ENCODE data around the gene HIPK3.
A peak's percentile ranks its signal among the peaks of the same experiment; 100 is the strongest.
"Not testable (repeated sequence)": the region's sequence is repeated elsewhere in the genome, so short reads cannot be mapped to it uniquely, and the experiment has no call there.

The HIPK3 gene

DNA sequence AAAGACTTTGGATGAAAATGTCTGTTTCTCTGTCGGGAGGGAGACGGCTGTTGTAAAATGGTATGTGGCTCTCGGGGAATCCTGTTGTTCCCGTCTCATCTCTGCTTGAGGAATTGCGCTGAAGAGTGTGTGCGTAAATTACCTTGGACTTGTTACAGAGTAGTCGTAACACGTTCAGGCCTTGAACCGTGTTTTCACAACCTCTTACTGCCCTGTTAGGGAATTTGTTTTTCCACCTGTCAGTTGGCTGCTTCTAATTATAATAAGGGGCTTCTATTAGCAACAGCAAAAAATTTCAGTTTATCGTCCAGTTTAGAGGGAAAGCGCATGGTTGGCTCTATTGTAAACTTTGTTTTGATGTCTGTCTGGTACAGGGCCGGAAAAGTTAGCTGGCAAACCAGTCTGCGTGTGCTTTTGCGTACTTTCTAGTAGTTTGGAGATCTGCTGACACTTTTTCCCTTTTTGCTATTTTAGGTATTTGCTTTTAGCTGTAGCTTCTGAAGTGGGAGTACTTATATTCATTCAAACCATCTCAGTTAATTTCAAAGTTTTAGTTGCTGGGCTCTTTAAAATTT is 1.5 kb downstream of the HIPK3 start:
- DNase-seq = peak in 1 of 51 donors; percentile 75

DNA sequence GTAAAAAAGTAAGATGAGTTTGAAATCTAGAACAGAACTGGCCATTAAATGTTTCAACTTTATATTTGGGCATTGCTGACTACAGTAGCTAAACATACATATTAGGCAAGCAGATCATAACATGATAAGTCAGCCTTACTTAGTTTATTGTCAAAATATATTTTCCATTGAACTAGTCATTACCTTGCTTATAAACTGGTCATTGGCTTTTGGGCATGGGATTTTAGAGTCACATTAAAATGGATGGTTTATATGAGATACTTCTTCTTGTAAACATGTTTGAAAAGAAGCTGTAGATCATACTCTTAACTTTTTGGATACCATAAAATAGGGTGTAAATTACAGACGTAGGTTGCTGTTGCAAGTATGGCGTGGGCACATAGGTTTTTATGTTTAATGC is 2.7 kb downstream of the HIPK3 start:
- DNase-seq = no peak

- DNase-seq = not testable (repeated sequence)
These were observed 4.2 kb downstream of the HIPK3 start for GRCh38 chr11:33261350-33261749.

DNA sequence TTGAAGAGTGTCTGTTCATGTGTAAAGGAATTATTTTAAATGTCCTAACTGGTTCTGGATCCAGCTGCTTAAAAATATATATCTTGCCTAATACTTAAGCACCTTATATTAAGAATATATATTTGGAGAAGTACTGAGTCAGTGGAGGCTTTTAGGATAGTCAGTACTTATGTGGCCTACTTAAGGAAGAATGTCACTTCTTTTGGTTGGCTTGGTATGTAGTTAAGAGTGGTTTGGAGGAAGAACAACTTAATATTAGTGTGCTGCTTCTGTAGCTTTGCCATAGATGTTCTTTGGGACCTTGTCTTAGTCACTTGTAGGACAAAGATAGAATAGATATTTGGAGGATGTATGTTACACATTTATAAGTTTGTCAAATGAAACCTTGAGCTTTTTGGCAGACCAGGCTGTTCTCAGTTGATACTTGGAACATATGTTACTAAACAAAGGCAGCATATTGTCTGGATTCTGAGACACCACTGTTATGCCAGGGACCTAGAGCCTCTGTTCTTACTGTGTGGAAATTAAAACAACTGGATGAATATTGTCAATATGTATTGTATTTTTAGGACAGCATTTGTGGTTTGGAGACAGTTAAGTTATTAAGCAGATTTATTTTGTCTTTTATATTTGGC is 4.9 kb downstream of the HIPK3 start:
- DNase-seq = no peak

DNA sequence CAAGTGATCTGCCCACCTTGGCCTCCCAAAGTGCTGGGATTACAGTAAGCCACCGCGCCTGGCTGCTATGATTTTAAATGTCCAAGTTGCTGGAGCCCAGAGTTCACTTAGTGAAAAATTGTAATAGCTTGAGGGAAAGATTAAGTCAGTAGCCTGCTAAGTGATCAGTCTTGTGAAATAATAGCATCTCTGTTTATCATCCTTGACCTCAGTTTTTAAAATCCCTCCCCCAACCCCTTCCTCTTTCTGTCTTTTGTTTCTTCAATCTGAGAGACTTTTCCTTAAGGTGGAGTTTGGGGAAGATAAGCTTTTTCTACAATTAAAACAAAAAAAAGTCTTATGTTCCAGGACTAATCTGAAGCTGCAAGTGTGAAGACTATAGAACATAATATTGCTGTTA is 6.4 kb downstream of the HIPK3 start:
- DNase-seq = no peak

- no peak for DNase-seq
These were observed 7.7 kb downstream of the HIPK3 start for GRCh38 chr11:33264926-33265325.

DNA sequence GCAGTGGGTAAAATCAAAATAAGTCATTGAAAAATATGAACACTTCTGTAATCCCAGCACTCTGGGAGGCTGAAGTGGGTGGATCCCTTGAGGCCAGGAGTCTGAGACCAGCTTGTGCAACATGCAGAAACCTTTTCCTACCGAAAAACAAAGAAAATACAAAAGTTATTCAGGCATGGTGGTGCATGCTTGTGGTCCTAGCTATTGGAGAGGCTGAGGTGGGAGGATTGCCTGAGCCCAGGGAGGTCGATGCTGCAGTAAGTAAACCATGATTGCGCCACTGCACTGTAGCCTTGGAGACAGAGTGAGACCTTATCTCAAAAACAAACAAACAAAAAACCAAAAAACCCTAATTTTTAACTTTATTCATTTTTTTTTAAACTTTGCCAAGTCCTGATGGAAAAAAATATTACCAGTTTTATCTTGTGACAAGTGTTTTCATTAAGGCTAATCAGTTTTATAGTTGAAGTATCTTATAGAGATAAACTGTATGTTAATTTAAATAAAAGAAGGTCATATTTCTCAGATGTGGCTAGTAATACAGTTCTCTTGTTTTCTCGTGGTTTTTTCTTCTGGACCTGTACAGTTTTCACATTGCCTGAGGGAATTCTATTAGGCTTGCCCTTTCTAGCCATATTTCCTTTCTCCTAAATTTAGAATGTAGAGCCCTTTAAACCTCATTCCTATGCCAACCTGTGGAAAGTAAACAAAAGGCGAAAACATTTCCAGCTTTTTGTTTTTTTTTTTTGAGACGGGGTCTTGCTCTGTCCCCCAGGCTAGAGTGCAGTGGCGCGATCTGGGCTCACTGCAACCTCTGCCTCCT is 9.4 kb downstream of the HIPK3 start:
- DNase-seq = no peak

DNA sequence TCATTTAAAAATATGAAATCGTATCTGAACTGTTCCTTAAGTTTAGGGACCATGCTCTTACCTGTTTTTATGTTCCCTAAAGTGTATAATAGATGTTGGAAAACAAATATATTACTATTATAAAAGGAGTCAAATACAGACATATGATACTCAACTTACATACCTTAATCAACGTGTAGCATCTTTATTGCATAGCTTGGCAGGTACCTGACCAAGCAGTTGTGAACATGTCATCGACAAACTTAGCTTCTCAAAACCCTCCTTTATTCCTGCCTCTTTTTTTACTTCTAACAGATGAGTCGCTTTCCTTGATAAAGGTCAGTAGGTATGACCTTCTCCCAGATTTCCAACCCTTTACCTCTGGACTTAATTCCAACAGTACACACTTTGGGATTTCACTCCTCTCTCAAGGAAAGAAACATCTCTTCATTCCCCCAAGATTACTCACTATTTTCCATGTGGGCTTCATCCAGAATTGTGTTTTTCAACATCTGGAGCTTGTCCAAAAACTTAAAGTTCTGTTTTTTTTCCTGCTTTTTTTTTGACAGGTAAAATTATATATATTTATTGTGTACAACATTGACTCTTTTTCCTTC is 11.9 kb downstream of the HIPK3 start:
- DNase-seq = no peak

DNA sequence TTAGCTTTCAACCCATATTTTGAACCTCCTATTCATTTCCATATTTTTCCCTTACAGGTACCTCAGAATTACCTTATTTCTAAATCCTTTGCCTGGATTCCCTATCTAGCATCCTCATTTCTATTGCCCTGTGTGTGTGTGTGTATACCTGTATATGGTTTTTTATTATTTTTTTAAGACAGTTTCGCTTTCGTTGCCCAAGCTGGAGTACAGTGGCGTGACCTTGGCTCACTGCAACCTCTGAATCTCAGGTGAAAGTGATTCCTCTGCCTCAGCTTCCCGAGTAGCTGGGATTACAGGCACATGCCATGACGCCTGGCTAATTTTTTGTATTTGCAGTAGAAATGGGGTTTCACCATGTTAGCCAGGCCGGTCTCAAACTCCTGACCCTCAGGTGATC is 12.6 kb downstream of the HIPK3 start:
- no peak for DNase-seq

DNA sequence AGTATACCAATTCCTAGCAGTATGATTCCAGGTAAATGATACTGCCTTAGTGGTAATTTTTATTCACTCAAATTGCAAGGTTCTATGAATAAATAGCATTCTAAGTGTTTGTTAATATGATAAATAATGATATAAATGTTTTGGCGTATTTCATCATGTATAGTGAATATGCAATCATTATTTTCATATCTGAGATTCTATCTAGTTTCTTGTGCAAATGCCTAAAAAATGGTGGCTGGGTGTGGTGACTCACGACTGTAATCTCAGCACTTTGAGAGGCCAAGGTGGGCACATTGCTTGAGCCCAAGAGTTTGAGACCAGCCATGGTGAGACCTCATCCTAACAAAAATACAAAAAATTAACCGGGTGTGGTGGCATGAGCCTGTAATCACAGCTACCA is 13.9 kb downstream of the HIPK3 start:
- DNase-seq = no peak

- no peak for DNase-seq
These were observed 15.3 kb downstream of the HIPK3 start for GRCh38 chr11:33272338-33273107.

GRCh38 chr11:33273656-33274055 is 16.5 kb downstream of the HIPK3 start:
- no peak for DNase-seq

DNA sequence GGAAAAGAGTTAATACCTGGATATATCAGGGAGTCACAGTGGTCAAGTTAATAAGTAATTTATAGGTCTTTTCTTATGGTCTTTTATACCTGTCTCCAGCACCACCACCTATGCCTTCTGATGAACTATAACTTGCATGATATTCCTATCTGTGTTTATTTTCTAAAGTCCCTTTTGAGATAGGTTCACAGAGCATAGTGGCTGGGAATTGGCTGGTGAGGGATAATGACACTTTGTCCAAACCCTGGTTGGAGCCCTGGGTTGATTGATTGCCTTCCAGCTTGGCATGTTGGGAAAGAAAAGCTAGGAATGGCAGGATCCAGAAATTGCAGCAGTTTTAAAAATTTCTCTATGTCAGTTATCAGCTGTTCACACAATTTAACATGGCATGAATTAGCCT is 23.2 kb downstream of the HIPK3 start:
- DNase-seq = no peak

GRCh38 chr11:33281758-33282157 is 24.6 kb downstream of the HIPK3 start:
- no peak for DNase-seq

DNA sequence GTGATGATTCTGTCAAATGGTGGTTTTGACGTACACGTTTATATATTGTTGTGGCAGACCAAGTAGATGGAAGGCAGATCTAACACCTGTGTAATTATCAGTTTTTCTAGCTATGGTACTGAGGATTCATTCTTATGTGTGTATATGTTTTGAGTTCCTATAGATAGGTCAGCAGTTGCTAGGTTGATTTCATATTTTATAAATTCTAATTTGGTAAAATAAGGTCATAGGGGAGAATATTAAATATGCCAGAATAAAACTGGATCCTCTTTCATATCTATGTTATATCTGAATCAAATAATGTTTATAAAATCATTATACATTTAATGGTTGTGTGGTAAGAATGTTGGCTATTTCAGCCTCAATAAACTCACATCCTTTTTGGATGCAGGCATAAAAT is 27.6 kb downstream of the HIPK3 start:
- no peak for DNase-seq

- no peak for DNase-seq
These were observed 33.1 kb downstream of the HIPK3 start for GRCh38 chr11:33290319-33290718.

GRCh38 chr11:33291004-33291777 is 34.0 kb downstream of the HIPK3 start:
- no peak for DNase-seq

- no peak for DNase-seq
These were observed 35.1 kb downstream of the HIPK3 start for GRCh38 chr11:33292311-33292710.

DNA sequence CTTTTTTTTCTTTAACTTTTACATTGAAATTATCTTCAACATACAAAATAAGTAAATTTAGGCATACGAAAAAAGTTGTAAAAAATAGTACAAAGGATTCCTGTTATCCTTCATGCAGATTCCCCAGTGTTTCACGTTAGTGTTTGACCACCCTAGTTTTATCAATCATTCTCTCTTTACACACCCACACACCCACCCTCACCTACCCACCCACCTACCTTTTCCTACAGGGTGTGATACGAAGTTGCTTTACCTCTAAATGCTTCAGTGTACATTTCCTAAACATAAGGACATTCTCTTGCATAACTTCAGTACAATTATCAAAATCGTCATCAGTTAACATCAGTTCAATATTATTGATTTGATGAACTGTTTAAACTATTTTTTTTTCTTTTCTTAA is 37.0 kb downstream of the HIPK3 start:
- no peak for DNase-seq

DNA sequence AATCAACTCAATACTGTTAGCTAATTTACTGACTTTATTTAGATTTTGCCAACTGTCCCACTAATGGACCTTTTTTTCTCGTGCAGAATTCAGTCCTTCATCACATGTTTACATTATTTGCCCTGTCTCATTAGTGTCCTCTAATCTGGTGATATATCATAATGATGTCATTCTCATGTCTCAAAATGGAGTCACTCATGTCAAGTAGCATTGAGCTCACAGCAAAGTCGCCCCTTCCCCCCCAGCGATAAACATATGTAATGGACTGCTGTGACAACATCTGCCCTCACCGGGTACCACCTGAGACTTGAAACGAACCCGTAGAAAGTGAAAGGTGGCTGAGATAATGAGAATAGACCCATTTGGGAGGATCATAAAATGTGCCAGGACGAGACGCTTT is 37.6 kb downstream of the HIPK3 start:
- DNase-seq = no peak

DNA sequence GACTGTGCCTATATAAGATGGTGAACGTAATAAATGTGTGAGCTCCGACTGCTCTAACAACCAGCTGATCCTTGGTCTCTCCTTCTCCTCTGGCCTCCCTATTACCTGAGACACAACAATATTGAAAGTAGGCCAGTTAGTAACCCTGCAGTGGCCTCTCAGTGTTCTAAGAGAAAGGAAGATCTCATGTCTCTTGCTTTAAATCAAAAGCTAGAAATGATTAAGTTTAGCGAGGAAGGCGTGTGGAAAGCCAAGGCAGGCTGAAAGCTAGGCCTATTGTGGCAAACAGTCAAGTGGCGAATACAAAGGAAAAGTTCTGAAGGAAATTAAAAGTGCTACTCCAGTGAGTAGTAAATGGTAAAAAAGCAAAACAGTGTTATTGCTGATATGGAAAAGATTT is 39.5 kb downstream of the HIPK3 start:
- no peak for DNase-seq

Data from hypothalamus (tissue), 51 donors.